Caco-2 (cell line): ENCODE results near the gene TTC9C. TPM values are rescaled to one million over a fixed set of nuclear protein-coding genes. Genes with fewer than 3 reads are reported as not detected.

Source experiments
- Bru-seq: library from RNA; stranded (reverse); fragments of 400-500 nt; gene quantifications from one replicate; lab custom pipeline; 2021; lab: Mats Ljungman, UMichigan
- BruChase-seq, 2 experiments: library from RNA; stranded (reverse); fragments of 400-500 nt; gene quantifications; one replicate each; lab custom pipeline; 2021; lab: Mats Ljungman, UMichigan
- BruUV-seq: library from RNA; stranded (reverse); fragments of 400-500 nt; replicated peaks from 2 replicates; lab custom pipeline; 2021; lab: Mats Ljungman, UMichigan
- CTCF ChIA-PET: fragments of 300-600 bp; sonication (Branson Sonifier 250); formaldehyde crosslinking; loops from one replicate; lab custom pipeline; 2022; ENCODE audit warnings: antibody characterized with exemption; lab: Charles Lee
- POLR2A ChIA-PET: fragments of 300-600 bp; sonication (Branson Sonifier 250); formaldehyde crosslinking; loops from one replicate; lab custom pipeline; 2022; ENCODE audit warnings: antibody characterized with exemption; lab: Charles Lee
- DNase-seq, 2 experiments: peaks; one replicate each; pipeline versions ENCODE4 v3.0.0 to v3.0.0-alpha.2; 2020 to 2022
- H3K27me3 ChIP-seq: replicated peaks from 2 replicates; pipeline ENCODE4 v1.6.0; 2011; ENCODE audit warnings: low read length; ENCODE audit not compliant: control insufficient read depth, insufficient read depth
- H3K36me3 ChIP-seq: 2 replicates; pipeline ENCODE4 v1.5.1; 2011; ENCODE audit warnings: low read length; ENCODE audit not compliant: control insufficient read depth, insufficient read depth
- H3K4me1 ChIP-seq: fragments of 250-450 bp; sonication (Bioruptor Pico); 2 replicates; pipeline ENCODE4 v1.5.1; 2020; ENCODE audit warnings: mild to moderate bottlenecking
- H3K4me3 ChIP-seq: 2 replicates; pipeline ENCODE4 v1.5.1; 2011; ENCODE audit warnings: low read depth, mild to moderate bottlenecking, control low read depth, low read length
- H3K9me3 ChIP-seq: fragments of 250-450 bp; sonication (Bioruptor Pico); 2 replicates; pipeline ENCODE4 v1.5.1; 2020; ENCODE audit warnings: mild to moderate bottlenecking, moderate library complexity
- H3K27ac Mint-ChIP-seq: one replicate; pipeline ENCODE4 v1.8.0; 2022; ENCODE audit warnings: mixed read lengths; ENCODE audit not compliant: unreplicated experiment
- H3K27me3 Mint-ChIP-seq: one replicate; pipeline ENCODE4 v1.8.0; 2022; ENCODE audit warnings: mixed read lengths; ENCODE audit not compliant: insufficient read depth, unreplicated experiment
- H3K36me3 Mint-ChIP-seq: one replicate; pipeline ENCODE4 v1.8.0; 2022; ENCODE audit warnings: mild to moderate bottlenecking, mixed read lengths; ENCODE audit not compliant: insufficient read depth, unreplicated experiment
- H3K4me1 Mint-ChIP-seq: one replicate; pipeline ENCODE4 v1.8.0; 2022; ENCODE audit warnings: low read depth, mixed read lengths; ENCODE audit not compliant: unreplicated experiment
- H3K4me3 Mint-ChIP-seq: one replicate; pipeline ENCODE4 v1.8.0; 2022; ENCODE audit warnings: mild to moderate bottlenecking, moderate library complexity, mixed read lengths; ENCODE audit not compliant: unreplicated experiment
- H3K9me3 Mint-ChIP-seq: one replicate; pipeline ENCODE4 v1.8.0; 2022; ENCODE audit warnings: mixed read lengths; ENCODE audit not compliant: unreplicated experiment
- intact Hi-C: fragments of 100-400 bp; cut with micrococcal nuclease; formaldehyde crosslinking; loops from one replicate; pipeline ENCODE4 v1.10.0; 2022; ENCODE audit not compliant: unreplicated experiment
- long read RNA-seq: library from polyadenylated mRNA; stranded (forward); transcript quantifications from one replicate; pipeline ENCODE4 v2.0.0, GENCODE V29; 2022
- total RNA-seq: library from RNA; stranded (reverse); gene quantifications from 2 replicates; pipeline ENCODE4 v1.2.3, GENCODE V29; 2022
- TF ChIP-seq, protein P1 (sequence below), 2 experiments: fragments of 200-600 bp in 1 of 2; IDR thresholded peaks; 1 replicate in 1 of 2; 2 replicates in 1 of 2; pipeline versions ENCODE4 v1.5.1 to v1.8.0; 2011 to 2022; ENCODE audit warnings: antibody characterized with exemption in 1 of 2, control low read depth in 1 of 2, inconsistent platforms in 1 of 2, low read depth in 1 of 2, low read length in 1 of 2, mild to moderate bottlenecking in 1 of 2, moderate library complexity in 1 of 2; ENCODE audit not compliant: insufficient read depth in 1 of 2, severe bottlenecking in 1 of 2, unreplicated experiment in 1 of 2

TTC9C gene
- total RNA-seq, result 47.0 and 53.6 TPM in 2 replicates
- Bru-seq, nascent RNA, result percentile 74 among the genes with signal in this experiment
- BruChase-seq, experiment 1, labeled RNA remaining after a 2-hour chase, result percentile 81 among the genes with signal in this experiment
- percentile 81 among the genes with signal in this experiment for BruChase-seq, experiment 2, labeled RNA remaining after a 6-hour chase
- long read RNA-seq, transcript TTC9C-202 (3 exons, 1,080 nt), result major isoform, 24 of 38 reads
- long read RNA-seq, partial matches to known transcripts, result 5 of 38 reads
- long read RNA-seq, other reads (novel, unspliced or antisense), result 6 of 38 reads

DNA sequence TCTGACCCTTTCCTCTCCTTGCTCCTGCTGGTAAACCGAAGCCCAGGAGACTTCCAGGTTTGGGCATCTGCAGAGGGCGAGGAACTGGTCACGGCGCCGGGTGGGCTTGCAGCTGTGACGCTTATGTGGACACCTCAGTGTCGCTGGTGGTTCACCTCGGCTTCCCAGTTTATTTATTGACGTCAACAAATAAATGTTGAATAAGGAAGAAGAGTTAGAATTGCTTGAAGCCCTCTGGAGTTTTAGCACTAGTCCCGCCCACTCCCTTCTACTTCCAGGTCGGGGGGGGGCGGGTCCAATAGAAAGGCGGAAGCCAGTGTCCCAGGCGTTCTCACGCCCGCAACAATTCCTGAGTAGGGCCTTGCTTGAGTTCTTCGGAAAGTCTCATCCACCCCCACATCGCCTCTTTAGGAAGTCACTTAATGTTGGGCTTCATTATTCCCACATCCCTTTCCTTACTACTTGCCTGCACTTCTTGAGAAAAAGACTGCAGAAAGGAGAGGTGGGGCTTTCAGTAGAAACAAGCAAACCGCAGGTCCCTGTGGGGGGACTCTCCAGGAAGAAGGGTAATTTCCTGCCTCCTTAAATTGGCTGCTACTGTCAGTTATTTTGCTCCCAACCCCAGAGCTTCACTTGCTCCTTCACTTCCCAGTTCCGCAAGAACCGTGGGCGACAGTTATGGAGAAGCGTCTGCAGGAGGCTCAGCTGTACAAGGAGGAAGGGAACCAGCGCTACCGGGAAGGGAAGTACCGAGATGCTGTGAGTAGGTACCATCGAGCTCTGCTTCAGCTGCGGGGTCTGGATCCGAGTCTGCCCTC is at the start of gene TTC9C:
Gene TTC9C, plus strand, starts transcription at position 316 of the 818 bp plus-strand sequence. Its CDS starts 363 bp downstream, at position 679.
- H3K4me3 Mint-ChIP-seq, result peak within 1 kb of the TSS; percentile 99
- BruUV-seq, result TSS peak; percentile 70
- H3K36me3 ChIP-seq, result no peaks in the 10 kb centered on the region
- no peaks in the 10 kb centered on the region for H3K9me3 Mint-ChIP-seq
- no peaks in the 10 kb centered on the region for H3K27me3 Mint-ChIP-seq
- H3K27me3 ChIP-seq, result no peaks in the 10 kb centered on the region
- H3K27ac Mint-ChIP-seq, result peak within 1 kb of the TSS; percentile 98
- ChIA-PET CTCF (interaction anchor here (0.6 to 4.0 kb wide), 5 partner anchors 25 to 247 kb away, joined by 3 to 21 read pairs (median 4); partner anchors contain the start of genes EEF1G, TMEM179B and ZBTB3), POLR2A (interaction anchor here (0.6 to 4.8 kb wide), 18 partner anchors 15 to 161 kb away, joined by 3 to 71 read pairs (median 12); partner anchors contain the start of genes C11orf98, CSKMT, INTS5 and LBHD1)
- H3K36me3 Mint-ChIP-seq, result peaks cover 87% of the 10 kb centered on the region
- intact Hi-C loops, result loop anchor here (2.0 to 10.0 kb wide), 4 partner anchors 24 to 126 kb away; partner anchors contain the start of genes TAF6L and TMEM179B
- peaks cover 23% of the 10 kb centered on the region for H3K4me1 Mint-ChIP-seq
- TF ChIP-seq, protein P1, sequence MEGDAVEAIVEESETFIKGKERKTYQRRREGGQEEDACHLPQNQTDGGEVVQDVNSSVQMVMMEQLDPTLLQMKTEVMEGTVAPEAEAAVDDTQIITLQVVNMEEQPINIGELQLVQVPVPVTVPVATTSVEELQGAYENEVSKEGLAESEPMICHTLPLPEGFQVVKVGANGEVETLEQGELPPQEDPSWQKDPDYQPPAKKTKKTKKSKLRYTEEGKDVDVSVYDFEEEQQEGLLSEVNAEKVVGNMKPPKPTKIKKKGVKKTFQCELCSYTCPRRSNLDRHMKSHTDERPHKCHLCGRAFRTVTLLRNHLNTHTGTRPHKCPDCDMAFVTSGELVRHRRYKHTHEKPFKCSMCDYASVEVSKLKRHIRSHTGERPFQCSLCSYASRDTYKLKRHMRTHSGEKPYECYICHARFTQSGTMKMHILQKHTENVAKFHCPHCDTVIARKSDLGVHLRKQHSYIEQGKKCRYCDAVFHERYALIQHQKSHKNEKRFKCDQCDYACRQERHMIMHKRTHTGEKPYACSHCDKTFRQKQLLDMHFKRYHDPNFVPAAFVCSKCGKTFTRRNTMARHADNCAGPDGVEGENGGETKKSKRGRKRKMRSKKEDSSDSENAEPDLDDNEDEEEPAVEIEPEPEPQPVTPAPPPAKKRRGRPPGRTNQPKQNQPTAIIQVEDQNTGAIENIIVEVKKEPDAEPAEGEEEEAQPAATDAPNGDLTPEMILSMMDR (IDR thresholded peaks at IDR 0.05; ENCODE audit: insufficient read depth in 1 of 2, low read depth in 1 of 2, low read length in 1 of 2, severe bottlenecking in 1 of 2, unreplicated experiment in 1 of 2), result no peak
- peaks cover 17% of the 10 kb centered on the region for H3K4me1 ChIP-seq
- no peaks in the 10 kb centered on the region for H3K9me3 ChIP-seq
- peak within 1 kb of the TSS; percentile 94 for H3K4me3 ChIP-seq
- DNase-seq, result peak; percentile 86 to 87

GRCh38 chr11:62678770-62679696 is 49.3 kb upstream of the TTC9C start, which contains the start of gene UBXN1:
Gene UBXN1, minus strand, starts transcription at chr11:62679073. Its CDS starts 150 bp downstream, at chr11:62678923.
- Histone ChIP-seq H3K4me3 (peak within 1 kb of the TSS; percentile 95), H3K36me3 (no peaks in the 10 kb centered on the region), H3K9me3 (no peaks in the 10 kb centered on the region), H3K4me1 (no peaks in the 10 kb centered on the region; the same call in 1 of the 2 replicates), H3K27me3 (no peaks in the 10 kb centered on the region)
- no peaks in the 10 kb centered on the region for H3K9me3 Mint-ChIP-seq
- peak within 1 kb of the TSS; percentile 81 for H3K4me3 Mint-ChIP-seq
- CTCF ChIA-PET, result no interaction called here
- intact Hi-C loops, result loop anchor here (1.0 to 10.0 kb wide), 3 partner anchors 8 to 284 kb away; partner anchors contain the start of gene UQCC3
- H3K27ac Mint-ChIP-seq, result peak within 1 kb of the TSS; percentile 91
- no peaks in the 10 kb centered on the region for H3K27me3 Mint-ChIP-seq
- TF ChIP-seq, protein P1 (IDR thresholded peaks at IDR 0.05; ENCODE audit: insufficient read depth in 1 of 2, low read depth in 1 of 2, low read length in 1 of 2, severe bottlenecking in 1 of 2, unreplicated experiment in 1 of 2), result no peak
- DNase-seq, result peak; percentile 87 to 88
- POLR2A ChIA-PET, result interaction anchor here (0.6 kb wide), 1 partner anchor 177 kb away, joined by 8 read pairs; no protein-coding TSS in a partner anchor
- peaks cover 26% of the 10 kb centered on the region for H3K36me3 Mint-ChIP-seq
- TSS peak; percentile 64 for BruUV-seq
- H3K4me1 Mint-ChIP-seq, result peaks cover 15% of the 10 kb centered on the region
